Stimulated activated CD4-positive, alpha-beta T cell treated with anti-CD3 and anti-CD28 coated beads, TNF-alpha, amount 100 ng/mL, for 4 hours (primary cell): ENCODE data around the gene OLIG1.

ENCODE experiments used
- DNase-seq, 3 experiments: peaks; one replicate each; pipeline ENCODE4 v3.0.0-alpha.2; 2020; ENCODE audit warnings: low read depth in 3 of 3

The OLIG1 gene

DNA sequence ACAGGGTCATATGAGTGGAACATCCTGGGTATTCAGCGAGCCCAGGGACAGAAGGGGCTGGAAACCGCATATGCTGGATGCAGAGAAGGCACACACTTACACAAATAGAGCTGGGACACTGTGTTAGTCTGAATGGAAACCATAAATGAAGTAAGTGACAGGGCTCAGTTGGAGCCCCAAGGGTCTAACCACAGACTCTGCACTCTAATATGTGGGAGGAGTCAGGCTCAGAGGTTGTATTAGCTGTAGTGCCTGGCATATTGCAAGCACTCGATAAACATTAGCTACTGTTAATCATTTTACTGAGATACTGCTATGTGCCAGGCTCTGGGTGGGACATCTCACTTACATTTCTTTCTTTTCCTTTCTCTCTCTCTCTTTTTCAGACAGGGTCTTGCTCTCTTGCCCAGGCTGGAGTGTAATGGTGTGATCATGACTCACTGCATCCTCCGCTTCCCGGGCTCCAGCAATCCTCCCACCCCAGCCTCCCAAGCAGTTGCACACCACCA lies 6.5 kb upstream of the OLIG1 start:
- no peak for DNase-seq

DNA sequence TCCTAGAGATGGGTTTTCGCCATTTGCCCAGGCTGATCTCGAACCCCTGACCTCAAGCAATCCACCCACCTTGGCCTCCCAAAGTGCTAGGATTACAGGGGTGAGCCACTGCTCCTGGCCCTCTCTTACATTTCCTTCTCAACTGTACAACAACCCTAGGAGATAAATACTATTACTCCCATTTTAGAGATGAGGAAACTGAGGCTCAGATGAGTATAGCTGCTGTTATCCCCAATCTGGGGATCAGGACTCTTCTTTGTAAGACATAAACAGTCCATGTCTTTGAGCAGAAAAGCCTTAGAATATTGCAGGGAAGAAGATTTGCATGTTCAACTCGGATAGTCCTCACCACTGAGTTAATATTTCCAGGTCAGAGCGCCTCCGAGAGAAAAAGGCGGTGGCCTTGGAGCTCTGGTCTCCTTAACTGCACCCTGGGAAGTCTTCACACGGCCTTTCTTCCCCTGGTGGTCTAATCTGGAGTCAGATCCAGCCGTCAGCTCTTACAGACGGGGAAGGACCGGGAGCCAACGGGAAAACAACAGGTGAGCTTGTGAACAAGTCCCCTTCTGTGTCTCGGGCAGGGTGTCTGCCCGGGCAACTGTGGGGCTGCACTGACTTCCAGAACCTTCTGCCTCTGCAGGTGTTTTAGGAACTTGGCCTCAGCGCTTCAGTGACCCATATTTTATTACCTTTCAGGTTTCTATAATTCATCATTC lies 5.9 kb upstream of the OLIG1 start:
- no peak for DNase-seq

DNA sequence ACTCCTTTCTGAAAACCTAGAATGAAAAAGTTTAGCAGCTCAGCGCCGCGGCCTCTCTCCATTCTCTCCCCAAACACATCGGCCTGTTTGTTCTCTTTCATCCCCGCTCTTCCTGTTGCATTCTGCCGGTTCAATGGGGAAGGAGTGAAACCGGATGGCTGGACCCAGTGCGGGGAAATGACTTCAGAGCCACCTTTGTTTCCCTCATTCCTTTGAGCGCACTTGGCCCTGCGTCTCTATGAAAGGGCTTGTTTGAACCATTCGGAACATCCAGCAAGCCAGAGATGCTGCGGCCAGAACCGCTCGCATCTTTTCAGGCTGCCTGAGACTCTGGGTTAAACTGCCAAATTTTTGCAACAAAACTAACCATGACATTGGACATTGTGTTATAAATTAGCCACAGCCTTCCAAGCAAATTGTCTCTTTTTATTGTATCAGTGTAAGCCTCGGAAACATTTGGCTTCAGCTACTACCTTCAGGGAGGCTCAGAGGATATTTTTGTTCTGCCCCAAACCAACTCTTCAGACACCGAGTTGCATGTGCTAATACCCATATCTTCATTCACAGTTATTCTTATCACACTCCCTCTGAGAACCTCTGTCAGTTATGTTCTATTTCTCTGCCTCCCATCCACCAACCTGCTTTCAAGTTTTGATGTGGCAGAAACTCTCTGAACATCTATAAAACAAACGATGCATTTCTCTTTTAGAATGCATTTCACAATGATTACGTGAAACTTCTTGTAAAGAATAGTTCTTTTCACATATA lies 5.1 kb upstream of the OLIG1 start:
- no peak for DNase-seq

- DNase-seq = no peak
Measured at GRCh38 chr21:33067043-33067442, 2.9 kb upstream of the OLIG1 start.

DNA sequence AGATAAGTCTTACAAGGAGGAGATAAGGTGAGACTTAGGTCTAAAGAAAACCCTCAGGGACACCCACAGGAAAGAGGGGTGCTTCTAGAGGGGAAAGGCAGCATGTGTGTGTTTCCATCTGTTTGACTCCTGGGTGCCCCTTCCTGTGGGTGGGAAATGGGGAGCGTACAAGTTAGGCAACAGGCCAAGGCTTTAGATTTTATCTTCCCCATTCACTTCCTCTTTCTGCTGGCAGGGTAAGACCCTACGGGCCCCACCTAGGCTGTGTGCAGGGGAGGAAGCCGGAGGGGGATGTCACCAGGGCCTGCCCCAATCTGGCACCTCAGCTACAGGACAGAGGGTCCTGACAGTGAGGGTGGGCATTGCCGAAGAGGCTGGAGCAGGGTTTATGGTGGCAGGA lies 2.5 kb upstream of the OLIG1 start:
- no peak for DNase-seq

DNA sequence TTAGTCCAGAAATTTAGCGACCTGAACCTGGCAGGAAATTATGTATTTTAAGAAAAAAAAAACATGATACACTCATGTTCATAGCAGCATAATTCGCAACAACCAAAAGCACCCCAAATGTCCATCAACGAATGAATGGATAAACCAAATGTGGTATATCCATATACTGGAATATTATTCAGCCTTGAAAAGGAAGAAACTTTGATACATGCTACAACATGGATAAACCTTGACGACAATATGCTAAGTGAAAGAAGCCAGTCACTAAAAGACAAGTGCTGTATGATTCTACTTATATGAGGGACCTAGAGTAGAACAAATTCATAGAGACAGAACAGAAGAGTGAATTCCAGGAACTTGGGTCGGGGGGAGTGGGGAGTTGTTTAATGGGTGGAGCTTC lies 698 bp upstream of the OLIG1 start:
- DNase-seq = no peak

- no peak for DNase-seq
Measured at GRCh38 chr21:33069645-33069993, 322 bp upstream of the OLIG1 start.

- no peak for DNase-seq
Measured at GRCh38 chr21:33070744-33070997, 730 bp downstream of the OLIG1 start.

- DNase-seq = no peak
Measured at GRCh38 chr21:33070998-33071769, 1.2 kb downstream of the OLIG1 start.

DNA sequence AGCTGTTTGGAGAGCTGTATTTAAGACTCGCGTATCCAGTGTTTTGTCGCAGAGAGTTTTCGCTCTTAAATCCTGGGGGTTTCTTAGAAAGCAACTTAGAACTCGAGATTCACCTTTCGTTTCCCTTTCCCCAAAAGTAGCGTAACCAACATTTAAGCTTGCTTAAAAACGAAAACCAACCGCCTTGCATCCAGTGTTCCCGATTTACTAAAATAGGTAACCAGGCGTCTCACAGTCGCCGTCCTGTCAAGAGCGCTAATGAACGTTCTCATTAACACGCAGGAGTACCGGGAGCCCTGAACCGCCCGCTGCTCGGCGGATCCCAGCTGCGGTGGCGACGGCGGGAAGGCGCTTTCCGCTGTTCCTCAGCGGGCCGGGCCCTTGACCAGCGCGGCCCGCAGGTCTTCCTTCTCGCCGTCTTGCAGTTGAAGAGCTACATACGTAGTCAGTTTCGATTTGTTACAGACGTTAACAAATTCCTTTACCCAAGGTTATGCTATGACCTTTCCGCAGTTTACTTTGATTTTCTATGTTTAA lies 1.9 kb downstream of the OLIG1 start:
- no peak for DNase-seq

DNA sequence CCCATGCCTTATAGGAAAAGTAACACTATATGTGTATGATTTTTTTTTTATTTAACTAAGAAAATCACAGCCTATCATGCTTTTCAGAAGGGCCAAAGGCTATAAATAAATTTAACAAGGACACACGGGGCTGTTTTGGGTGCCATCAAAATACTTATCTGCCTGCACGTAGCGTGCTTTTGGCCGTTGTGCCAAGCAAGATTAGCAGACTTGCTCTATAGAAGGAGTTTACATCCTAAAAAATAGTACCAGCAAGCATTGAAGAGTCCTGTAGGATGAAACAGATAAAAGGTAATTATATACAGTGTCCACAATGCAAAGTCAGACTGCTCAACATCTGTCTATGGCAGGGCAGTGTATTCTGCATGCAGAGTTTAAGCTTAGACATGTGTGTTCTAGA lies 3.7 kb downstream of the OLIG1 start:
- DNase-seq = no peak

DNA sequence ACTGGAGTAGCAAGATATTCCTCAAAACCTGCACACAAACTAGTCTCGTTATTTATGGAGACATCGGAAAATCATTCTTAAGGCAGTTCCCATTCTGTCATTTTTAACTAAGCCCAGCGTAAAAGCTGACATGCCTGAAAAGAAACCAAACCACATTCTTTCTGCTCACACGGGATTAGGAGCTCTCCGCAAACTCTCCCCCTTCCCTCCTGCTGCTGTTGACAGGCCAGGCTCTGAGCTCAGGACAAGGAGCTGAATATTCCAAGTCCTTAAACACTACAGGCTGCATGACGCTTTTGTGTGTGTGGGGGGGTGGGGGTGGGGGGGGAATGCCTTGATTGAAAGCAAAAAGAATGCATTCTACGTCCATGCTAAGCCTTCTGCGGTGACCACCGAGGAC lies 5.2 kb downstream of the OLIG1 start:
- DNase-seq = no peak

- DNase-seq = no peak
Measured at GRCh38 chr21:33075596-33076195, 5.8 kb downstream of the OLIG1 start.

DNA sequence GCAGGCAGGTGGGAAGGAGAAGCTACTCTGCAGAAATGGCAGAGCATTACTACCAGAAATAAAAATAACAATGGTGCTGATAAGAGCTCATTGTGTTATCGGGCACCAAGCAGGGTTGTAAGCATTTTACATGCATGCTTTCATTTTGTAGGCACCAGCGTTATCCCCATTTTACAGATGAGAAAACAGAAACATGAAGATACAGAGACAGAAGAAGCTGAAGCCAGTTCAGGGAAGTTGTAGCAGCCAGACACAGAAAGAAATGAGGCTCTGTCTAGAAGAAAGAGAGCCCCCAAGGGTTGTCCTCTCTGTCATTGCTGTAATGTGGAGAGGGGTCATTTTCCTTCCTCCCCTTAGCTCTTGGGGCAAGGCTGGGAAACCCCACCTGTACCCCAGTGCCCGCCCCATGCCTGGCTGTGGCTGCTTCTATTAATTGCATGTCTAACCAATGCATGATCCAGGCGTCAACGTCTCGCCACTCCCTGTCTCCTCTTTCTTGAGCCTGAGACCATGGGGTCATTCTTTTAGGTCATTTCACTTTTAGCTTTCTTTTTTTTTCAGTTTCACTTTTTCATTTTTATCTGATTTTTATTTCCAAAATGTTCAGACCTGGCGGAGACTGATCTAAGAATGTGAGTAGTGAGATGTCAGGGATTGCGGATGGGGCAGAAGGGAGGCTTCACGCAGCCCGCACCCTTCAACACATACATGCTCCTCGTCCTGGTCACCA lies 6.8 kb downstream of the OLIG1 start:
- no peak for DNase-seq

- no peak for DNase-seq
Measured at GRCh38 chr21:33078907-33079582, 9.1 kb downstream of the OLIG1 start.

GRCh38 chr21:33080376-33080775 lies 10.4 kb downstream of the OLIG1 start:
- no peak for DNase-seq

GRCh38 chr21:33080776-33081175 lies 10.8 kb downstream of the OLIG1 start:
- no peak for DNase-seq

DNA sequence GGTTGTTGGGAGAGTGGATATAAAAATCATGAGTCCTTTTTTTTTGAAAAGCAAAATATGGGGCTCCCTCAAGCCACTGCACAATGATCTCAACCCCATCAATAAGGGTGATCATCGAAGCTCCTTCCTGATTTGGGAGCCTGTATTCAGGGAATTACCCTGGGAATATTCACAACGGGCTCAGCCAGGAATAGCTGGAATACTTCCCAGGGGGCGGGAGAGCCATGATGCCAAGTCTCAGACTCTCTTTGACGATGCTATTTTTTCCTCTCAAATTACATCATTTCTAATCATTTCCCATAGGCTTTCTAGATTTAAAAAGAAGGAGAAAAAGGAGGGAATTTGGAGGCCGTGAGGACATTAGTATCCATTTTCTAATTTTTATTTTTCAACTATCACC lies 18.4 kb downstream of the OLIG1 start:
- DNase-seq = no peak

- no peak for DNase-seq
Measured at GRCh38 chr21:33089395-33090119, 19.6 kb downstream of the OLIG1 start.

GRCh38 chr21:33096426-33096825 lies 26.5 kb downstream of the OLIG1 start:
- no peak for DNase-seq
